Measurements from ENCODE around the gene IRS2.
"Not testable (repeated sequence)": the region's sequence is repeated elsewhere in the genome, so short reads cannot be mapped to it uniquely, and the experiment has no call there.

Gene IRS2

GRCh38 chr13:109732470-109733170 lies 53.8 kb downstream of the IRS2 start:
- not testable (repeated sequence) for DNase-seq (ENCODE audit: low read depth in 2 of 2)

- no peak for DNase-seq (ENCODE audit: low read depth in 2 of 2)
Observed at GRCh38 chr13:109730812-109731335, 55.5 kb downstream of the IRS2 start.

GRCh38 chr13:109728791-109729731 lies 57.3 kb downstream of the IRS2 start:
- DNase-seq (ENCODE audit: low read depth in 2 of 2) = no peak

- no peak for DNase-seq (ENCODE audit: low read depth in 2 of 2)
Observed at GRCh38 chr13:109728061-109728460, 58.3 kb downstream of the IRS2 start.

- DNase-seq (ENCODE audit: low read depth in 2 of 2) = no peak
Observed at GRCh38 chr13:109727251-109727650, 59.1 kb downstream of the IRS2 start.

GRCh38 chr13:109725995-109726637 lies 60.3 kb downstream of the IRS2 start:
- DNase-seq (ENCODE audit: low read depth in 2 of 2) = no peak

GRCh38 chr13:109725297-109725696 lies 61.1 kb downstream of the IRS2 start:
- no peak for DNase-seq (ENCODE audit: low read depth in 2 of 2)

- no peak for DNase-seq (ENCODE audit: low read depth in 2 of 2)
Observed at GRCh38 chr13:109724603-109725002, 61.8 kb downstream of the IRS2 start.

GRCh38 chr13:109723046-109723445 lies 63.3 kb downstream of the IRS2 start:
- DNase-seq (ENCODE audit: low read depth in 2 of 2) = no peak

GRCh38 chr13:109722068-109722467 lies 64.3 kb downstream of the IRS2 start:
- no peak for DNase-seq (ENCODE audit: low read depth in 2 of 2)

GRCh38 chr13:109720758-109721184 lies 65.6 kb downstream of the IRS2 start:
- DNase-seq (ENCODE audit: low read depth in 2 of 2) = no peak

GRCh38 chr13:109719962-109720646 lies 66.3 kb downstream of the IRS2 start:
- no peak for DNase-seq (ENCODE audit: low read depth in 2 of 2)

- DNase-seq (ENCODE audit: low read depth in 2 of 2) = no peak
Observed at GRCh38 chr13:109718726-109719125, 67.7 kb downstream of the IRS2 start.

GRCh38 chr13:109717686-109718085 lies 68.7 kb downstream of the IRS2 start:
- no peak for DNase-seq (ENCODE audit: low read depth in 2 of 2)

GRCh38 chr13:109715902-109716301 lies 70.5 kb downstream of the IRS2 start:
- DNase-seq (ENCODE audit: low read depth in 2 of 2) = no peak

GRCh38 chr13:109713681-109714080 lies 72.7 kb downstream of the IRS2 start:
- DNase-seq (ENCODE audit: low read depth in 2 of 2) = no peak

- no peak for DNase-seq (ENCODE audit: low read depth in 2 of 2)
Observed at GRCh38 chr13:109712124-109712722, 74.2 kb downstream of the IRS2 start.

- DNase-seq (ENCODE audit: low read depth in 2 of 2) = no peak
Observed at GRCh38 chr13:109707742-109708617, 78.4 kb downstream of the IRS2 start.

- DNase-seq (ENCODE audit: low read depth in 2 of 2) = no peak
Observed at GRCh38 chr13:109707044-109707741, 79.2 kb downstream of the IRS2 start.

Measured in stimulated activated CD8-positive, alpha-beta memory T cell treated with anti-CD3 and anti-CD28 coated beads, Interleukin-2, amount 100 ng/mL, for 48 hours (primary cell).